IPS DF 4.7 (cell line): ENCODE measurements around the gene GBP7.
A peak's percentile ranks its signal among the peaks of the same experiment; 100 is the strongest.

Source experiments
- DNase-seq: peaks from one replicate; pipeline ENCODE4 v3.0.0-alpha.2; 2013; ENCODE audit warnings: low spot score; ENCODE audit errors: extremely low read depth

The GBP7 gene

GRCh38 chr1:89125240-89125912 lies 50.4 kb downstream of the GBP7 start:
- no peak for DNase-seq

- DNase-seq = no peak
Measured at GRCh38 chr1:89121641-89122040, 54.2 kb downstream of the GBP7 start.

DNA sequence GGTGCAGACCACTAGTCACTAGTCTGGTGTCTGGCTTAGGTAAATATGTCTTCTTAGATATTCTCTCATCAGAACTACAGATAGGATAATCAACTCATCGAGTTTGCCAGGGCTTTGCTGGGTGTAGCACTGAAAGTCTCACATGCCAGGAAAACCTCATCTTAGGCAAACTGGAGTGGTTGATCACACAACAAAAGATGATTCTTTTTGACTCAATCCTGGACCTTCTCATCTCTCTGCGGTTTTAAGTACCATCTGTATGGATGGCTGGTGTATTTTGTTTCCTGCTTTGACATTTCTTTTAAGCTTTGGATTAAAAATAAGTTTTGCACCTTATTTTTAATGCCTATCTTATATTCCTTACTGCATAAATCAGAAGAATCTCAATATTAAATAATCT lies 61.1 kb downstream of the GBP7 start:
- no peak for DNase-seq

DNA sequence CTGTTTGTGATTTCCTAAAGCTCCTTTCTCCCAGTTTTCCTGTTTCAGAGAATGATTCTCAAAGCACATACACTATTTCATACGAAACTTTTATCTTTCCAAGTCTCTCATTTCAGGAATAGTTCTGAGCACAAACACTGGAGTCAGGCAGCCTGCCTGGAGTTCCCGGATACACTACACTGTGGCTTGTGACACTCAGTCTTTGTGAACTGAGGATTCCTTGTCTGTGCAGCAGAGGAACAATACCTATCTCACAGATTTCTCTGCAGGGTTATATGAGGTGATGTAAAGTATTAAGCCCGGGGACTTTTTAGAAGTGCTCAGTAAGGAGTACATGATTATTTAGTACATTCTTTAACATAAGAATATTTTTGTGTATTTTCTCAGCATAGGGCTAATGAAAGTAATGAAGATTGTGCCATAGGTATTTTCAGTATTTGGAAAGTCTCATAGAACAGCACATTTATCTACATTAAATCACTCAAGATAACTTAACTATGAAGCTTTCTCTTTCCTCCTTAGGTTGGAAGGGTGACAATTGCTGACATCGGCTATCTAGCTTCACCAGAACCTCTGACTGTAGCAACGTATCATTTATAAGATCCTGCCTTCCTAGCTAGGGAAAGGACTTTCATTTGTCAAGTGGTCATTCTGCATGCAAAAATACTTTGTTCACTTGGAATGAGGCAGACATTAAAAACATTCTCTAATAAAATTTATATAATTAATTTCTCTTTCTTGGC lies 62.8 kb downstream of the GBP7 start:
- no peak for DNase-seq

- no peak for DNase-seq
Measured at GRCh38 chr1:89104687-89105086, 71.1 kb downstream of the GBP7 start.

- DNase-seq = no peak
Measured at GRCh38 chr1:89104147-89104546, 71.7 kb downstream of the GBP7 start.

DNA sequence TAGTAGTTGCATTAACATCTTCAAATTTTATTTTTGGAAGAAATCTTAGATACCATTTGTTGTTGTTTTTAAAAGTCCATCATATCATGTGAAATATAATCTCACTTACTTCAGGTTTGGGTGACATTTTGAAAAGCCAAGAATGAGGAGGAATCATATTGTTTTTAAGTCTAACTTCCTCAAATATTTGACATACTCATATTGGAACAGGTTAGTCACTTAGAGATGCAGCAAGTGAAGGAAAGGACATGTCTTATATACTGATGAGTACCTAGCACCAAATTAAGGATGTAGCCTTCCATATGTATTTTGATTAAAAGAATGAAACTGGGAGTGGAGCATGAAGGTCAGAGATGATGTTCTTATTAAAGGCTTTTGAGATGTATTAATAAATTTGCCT lies 73.8 kb downstream of the GBP7 start:
- DNase-seq = no peak

GRCh38 chr1:89100412-89100811 lies 75.4 kb downstream of the GBP7 start:
- no peak for DNase-seq

DNA sequence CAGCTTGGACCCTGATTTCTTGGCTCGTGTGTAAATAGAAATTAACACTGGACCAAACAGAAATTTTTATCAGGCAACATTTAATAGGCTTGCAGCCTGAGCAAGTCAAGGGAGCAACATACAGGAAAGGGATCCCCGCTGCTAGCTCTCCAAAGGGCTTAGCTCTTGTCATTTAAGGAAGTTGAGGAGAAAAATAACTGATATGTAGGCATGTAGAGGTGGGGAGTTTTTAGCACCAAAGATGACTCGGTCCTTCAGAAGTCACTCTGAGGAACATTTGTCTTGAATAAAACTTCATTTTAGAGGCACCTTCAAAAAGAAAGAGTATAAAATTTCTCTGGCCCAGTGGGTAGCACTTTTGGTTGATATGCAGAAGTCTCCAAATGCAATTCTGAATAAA lies 76.9 kb downstream of the GBP7 start:
- no peak for DNase-seq

GRCh38 chr1:89095737-89096136 lies 80.1 kb downstream of the GBP7 start:
- DNase-seq = no peak

DNA sequence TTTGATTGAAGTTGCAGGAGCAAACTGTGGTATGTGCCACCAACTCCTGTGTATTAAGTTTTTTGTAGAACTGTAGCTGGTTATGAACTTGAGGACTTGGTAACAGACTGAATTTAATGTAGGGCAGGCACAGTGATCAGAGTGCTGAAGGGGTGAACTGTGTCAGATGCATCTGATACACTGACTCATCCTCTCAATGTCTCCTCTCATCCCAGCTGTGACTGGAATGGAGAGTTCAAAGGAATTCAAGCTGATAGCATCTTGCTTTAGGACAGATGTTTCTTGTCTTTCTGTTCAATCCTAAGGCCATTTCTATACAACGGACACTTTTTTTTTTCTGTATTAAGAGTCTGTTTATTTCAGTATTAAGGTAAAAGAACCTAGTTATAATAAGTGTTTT lies 85.8 kb downstream of the GBP7 start:
- no peak for DNase-seq

- DNase-seq = no peak
Measured at GRCh38 chr1:89088572-89088971, 87.2 kb downstream of the GBP7 start.

DNA sequence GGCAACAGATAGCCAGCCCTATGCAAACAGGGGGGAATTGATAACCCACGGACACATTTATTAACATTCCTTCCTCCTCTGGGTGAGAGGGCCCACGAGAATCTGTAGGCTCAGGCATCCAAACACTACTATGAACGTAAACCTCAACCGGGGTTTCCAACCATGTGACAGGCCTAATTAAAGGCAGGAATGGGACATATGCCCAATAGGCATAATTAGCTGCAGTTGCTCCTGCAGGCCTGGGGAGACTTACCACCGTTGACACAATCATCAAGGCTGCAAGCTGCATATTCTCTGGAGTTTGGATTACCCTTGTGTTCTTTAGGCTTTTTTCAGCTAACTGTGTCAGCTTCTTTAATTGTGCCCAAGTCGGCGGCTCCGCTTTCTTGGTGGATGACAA lies 88.6 kb downstream of the GBP7 start:
- DNase-seq = no peak

GRCh38 chr1:89085781-89086180 lies 90.0 kb downstream of the GBP7 start:
- DNase-seq = peak; percentile 71
